ENCODE data around the gene TMEM202.
A peak's percentile ranks its signal among the peaks of the same experiment; 100 is the strongest.

TMEM202 gene

DNA sequence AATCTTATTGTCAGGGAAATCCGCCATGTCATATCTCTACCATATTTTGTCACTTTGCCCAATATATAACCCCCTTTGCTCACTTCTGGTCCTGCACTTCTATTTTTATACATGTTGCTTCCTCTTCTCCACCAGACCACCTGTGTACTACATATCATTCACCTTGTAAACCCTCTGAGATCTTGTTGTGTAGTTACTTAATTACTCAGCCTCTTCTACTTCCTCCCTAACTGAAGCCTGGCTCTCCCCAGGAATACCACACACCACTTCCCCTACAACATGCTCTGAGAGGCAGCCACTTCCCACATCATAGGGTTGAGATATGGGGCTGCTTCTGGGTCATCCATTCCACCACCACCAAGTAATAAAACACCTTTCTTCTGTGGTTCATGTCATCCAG is 32.3 kb upstream of the TMEM202 start:
- peak; percentile 64 for DNase-seq (ENCODE audit: low spot score)
- TF ChIP-seq, protein P1, sequence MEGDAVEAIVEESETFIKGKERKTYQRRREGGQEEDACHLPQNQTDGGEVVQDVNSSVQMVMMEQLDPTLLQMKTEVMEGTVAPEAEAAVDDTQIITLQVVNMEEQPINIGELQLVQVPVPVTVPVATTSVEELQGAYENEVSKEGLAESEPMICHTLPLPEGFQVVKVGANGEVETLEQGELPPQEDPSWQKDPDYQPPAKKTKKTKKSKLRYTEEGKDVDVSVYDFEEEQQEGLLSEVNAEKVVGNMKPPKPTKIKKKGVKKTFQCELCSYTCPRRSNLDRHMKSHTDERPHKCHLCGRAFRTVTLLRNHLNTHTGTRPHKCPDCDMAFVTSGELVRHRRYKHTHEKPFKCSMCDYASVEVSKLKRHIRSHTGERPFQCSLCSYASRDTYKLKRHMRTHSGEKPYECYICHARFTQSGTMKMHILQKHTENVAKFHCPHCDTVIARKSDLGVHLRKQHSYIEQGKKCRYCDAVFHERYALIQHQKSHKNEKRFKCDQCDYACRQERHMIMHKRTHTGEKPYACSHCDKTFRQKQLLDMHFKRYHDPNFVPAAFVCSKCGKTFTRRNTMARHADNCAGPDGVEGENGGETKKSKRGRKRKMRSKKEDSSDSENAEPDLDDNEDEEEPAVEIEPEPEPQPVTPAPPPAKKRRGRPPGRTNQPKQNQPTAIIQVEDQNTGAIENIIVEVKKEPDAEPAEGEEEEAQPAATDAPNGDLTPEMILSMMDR (IDR thresholded peaks at IDR 0.05; ENCODE audit: borderline replicate concordance, control extremely low read depth, extremely low read depth, insufficient read depth, missing control alignments): no peak
- in situ Hi-C loops (cut with MboI; ENCODE audit: low sequenced_read_pairs, unreplicated experiment): no loop called here

- DNase-seq (ENCODE audit: low spot score): no peak
- TF ChIP-seq, protein P1 (IDR thresholded peaks at IDR 0.05; ENCODE audit: borderline replicate concordance, control extremely low read depth, extremely low read depth, insufficient read depth, missing control alignments): no peak
- in situ Hi-C loops (cut with MboI; ENCODE audit: low sequenced_read_pairs, unreplicated experiment): no loop called here
These were observed 29.8 kb upstream of the TMEM202 start for GRCh38 chr15:72368325-72368724.

- TF ChIP-seq, protein P1 (IDR thresholded peaks at IDR 0.05; ENCODE audit: borderline replicate concordance, control extremely low read depth, extremely low read depth, insufficient read depth, missing control alignments): no peak
- in situ Hi-C loops (cut with MboI; ENCODE audit: low sequenced_read_pairs, unreplicated experiment): no loop called here
These were observed 29.2 kb upstream of the TMEM202 start for GRCh38 chr15:72368899-72369298.

DNA sequence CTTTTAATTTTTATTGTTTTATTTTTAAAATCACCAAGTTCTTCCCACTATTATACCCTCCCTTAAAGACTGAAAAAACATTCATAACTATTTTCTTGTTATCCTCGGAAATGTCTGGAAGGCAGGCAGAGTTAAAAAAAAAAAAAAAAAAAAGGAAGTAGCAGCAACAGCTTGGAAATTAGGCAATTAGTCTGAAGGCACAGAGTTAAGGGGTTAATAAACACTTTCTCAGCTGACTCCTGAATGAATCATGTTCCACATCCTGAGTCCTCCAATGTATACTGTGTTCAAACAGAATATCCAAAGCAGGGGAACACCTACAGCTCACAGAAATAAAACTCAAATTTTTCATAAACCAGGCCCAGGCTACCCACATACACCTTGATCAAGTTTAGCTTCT is 28.1 kb upstream of the TMEM202 start:
- in situ Hi-C loops (cut with MboI; ENCODE audit: low sequenced_read_pairs, unreplicated experiment): no loop called here
- TF ChIP-seq, protein P1 (IDR thresholded peaks at IDR 0.05; ENCODE audit: borderline replicate concordance, control extremely low read depth, extremely low read depth, insufficient read depth, missing control alignments): no peak
- DNase-seq (ENCODE audit: low spot score): no peak

More at GRCh38 chr15:72368899-72369298, 29.2 kb upstream of the TMEM202 start:
- no peak for DNase-seq (ENCODE audit: low spot score)

DNA sequence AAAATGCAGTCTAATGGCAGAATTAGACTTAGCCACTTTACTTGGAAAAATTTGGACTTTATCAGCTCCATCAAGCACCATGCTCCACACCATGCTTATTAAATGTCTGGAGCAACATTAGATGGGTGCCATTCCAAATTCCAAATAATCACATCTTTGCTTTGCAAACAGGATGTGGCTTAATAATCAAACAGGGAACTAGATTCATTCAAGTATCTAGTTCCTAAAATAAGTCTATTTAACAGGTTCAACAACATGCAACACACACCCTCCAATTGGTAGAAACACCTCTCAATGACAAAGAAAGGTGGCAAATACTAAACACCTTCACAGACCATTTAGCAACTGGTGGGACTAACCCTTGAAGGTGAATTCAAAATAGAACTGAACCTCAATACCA is 25.7 kb upstream of the TMEM202 start:
- in situ Hi-C loops (cut with MboI; ENCODE audit: low sequenced_read_pairs, unreplicated experiment): no loop called here
- no peak for DNase-seq (ENCODE audit: low spot score)
- TF ChIP-seq, protein P1 (IDR thresholded peaks at IDR 0.05; ENCODE audit: borderline replicate concordance, control extremely low read depth, extremely low read depth, insufficient read depth, missing control alignments): no peak

GRCh38 chr15:72375501-72375845 is 22.6 kb upstream of the TMEM202 start:
- in situ Hi-C loops (cut with MboI; ENCODE audit: low sequenced_read_pairs, unreplicated experiment): no loop called here
- no peak for DNase-seq (ENCODE audit: low spot score)
- TF ChIP-seq, protein P1 (IDR thresholded peaks at IDR 0.05; ENCODE audit: borderline replicate concordance, control extremely low read depth, extremely low read depth, insufficient read depth, missing control alignments): no peak
